NCI-H748 (cell line): ENCODE results near the gene NKAIN2.

ENCODE experiments used
- DNase-seq: peaks from one replicate; lab custom pipeline; 2025; ENCODE audit not compliant: unreplicated experiment; lab: John Stamatoyannopoulos, UW

The NKAIN2 gene

DNA sequence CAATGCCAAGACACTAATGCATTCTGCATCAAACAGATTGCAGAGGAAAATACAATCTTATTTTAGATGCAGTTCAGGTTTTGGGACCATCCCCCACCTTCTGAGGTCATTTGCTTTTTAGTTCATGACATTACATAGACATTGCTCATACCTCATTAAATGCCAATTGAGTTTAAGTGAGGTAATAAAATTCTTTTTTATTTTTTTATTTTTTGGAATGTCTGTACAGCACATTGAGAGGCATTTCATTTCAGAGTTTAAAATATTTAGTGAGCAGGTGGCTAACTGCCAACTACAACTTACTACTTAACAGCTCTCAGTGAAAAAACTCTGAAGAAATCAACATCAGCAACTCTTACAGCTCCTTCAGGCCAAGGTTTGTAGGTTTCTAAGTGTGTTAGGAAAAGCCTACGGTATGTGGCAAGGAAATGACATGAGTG, 676.3 kb downstream of the NKAIN2 start:
- DNase-seq = no peak

DNA sequence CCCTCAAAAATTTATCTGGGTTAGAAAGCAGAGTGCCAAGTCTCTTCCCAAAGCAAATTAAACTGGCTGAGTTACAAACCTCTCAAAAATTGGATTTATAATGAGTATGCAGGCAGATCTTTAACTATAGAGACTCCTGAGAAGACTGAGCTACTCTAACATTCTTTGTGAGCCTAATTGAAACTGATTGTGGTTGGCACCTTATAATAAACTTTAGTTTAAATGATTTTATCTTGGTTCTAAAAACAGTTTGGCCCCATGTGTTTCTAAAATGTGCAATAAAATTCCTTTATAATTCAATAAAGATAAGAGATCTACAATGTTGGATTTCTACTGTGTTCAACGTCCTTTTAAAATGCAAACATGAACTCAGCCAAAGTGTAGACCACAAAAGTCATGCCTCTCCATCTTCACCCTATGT, 678.4 kb downstream of the NKAIN2 start:
- no peak for DNase-seq

DNA sequence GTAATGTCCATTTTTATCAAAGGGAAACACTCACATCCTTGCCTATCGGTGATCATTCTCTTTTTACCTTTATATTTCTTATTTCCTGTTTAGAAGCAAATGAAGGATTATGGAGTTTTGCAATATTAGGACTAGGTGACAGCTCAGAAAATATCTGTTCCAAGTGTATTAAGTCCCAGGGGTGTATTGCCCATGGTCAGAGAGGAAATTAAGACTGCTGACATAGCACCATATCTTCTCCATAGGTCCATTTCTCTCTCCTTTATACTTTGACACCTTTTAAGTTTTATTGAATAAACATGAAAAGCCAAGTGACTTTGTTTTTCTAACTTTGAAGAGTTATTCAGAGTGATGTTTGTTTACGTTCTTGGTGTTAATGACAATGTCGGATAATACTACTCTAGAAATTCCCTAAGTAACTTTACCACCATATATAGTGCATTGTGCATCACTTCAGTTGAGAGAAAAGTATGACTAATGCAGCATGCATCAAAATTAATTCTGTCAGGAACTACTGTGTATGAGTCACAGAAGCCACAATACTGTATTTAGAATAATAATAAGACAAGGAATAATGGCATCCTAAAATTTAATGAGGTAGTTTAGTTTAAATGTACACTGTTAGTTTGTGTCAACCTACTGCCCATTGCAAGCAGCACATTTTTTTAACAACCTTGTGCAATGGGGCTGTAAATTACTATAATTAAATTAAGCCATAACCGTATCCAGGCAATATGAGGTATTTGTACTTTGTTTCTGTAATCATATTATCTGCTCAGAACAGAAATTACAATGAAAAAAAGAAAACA, 684.2 kb downstream of the NKAIN2 start:
- DNase-seq = peak; percentile 56

DNA sequence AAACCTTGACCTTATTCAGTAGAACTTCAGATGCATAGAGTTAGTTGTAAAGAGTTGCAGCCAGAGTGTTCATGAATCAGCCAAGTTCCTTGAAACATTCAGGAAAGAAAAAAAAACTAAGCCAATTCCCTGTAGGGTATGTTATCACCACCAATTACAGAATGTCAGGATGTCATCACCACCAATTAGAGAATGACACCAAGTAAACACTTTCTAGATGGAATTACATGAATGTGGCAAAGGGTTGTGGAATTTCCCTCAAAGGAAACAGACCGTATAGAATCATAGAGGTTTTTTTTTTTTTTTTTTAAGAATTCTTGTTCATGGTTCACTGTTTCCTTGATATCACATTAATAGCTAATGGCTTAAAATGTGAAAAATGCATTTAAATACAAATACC, 686.5 kb downstream of the NKAIN2 start:
- peak; percentile 9 for DNase-seq

DNA sequence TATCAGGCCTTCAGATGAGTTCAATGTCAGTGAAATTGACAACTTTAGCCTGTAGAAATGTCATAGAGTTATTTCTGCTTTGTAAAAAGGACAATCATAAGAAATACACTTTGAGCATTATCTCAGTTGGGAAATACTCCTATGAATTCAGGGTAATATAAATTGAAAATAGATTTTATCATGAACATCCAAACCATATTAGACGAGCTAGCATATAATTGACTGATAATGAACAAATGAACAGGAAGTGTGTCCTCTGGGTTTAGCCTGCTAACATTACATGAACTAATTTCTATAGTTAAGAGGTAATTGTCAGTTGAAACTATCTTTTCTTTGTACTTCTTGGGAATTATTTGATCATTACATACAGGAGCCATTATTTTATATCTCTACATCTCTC, 689.6 kb downstream of the NKAIN2 start:
- DNase-seq = no peak

DNA sequence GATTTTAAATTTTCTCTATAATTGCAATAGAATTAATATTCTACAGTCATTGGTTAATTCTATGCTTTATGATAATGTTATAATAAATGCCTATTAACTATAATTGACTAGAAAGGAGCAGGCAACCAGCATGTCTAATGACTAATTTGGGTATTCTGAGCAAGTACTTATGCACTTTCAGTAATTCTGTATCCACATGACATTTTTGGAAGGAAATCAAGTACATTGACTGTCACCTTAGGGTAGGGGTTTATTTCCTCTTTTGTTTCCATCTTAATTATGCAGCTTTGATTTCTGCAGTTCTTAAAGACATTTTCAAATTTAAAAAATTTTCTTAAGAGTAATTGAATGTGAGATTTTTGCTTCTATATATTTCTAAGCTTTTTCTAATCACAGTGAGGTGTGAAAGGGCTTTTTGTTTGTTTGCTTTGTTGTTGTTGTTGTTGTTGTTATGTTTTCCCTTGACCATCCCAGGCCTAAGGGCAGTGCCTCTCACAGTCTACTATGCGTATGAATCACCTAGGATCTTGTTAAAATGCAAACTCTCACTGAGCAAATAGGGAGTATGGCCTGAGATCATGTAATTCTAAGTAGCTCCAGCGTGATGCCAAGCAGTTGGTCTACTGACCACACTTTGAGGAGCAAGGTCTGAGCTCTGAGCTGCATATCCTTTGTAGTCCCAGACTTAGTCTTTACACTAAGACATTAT, 691.4 kb downstream of the NKAIN2 start:
- DNase-seq = no peak

DNA sequence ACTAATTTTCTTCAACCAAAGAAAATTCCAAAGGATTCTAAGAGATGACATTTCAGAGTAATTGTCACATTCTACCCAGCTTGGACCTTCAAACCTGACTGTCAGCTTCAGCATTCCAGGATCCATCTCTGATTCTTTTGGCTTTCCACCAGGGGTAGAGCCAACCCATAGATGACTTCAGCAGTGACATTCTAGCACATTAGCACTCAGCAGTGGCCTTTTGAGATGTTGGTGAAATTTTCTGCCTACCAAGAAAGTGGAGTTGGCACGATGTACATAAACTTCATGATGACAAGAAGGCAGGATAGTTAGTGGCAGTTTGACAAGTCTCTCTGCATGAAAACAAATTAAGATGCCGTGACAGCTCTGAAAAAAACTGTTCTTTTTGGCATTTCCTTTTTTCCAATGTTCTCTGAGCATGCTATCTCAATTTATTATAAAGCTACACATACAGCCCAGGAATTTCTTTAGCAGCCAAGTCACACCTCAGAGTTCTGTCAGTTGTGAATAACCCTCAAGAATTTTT, 692.1 kb downstream of the NKAIN2 start:
- no peak for DNase-seq

DNA sequence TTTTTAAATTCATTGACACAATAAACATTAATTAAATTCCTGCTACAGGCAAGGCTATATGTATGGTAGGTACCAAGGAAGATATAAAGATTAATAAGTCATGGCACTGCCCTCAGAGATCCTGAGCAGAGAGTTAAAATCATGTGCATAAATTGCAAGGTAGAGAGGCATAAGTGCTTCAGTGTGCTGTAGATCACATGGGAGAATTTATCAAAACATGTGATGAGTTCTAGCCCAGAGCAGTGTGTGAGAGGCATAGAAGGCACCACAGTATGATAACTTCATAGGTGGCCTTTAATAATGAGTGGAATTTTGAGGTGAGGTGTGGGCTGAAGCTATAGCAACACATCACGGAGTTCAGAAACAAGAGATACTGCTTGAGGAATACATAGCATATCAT, 692.7 kb downstream of the NKAIN2 start:
- no peak for DNase-seq

DNA sequence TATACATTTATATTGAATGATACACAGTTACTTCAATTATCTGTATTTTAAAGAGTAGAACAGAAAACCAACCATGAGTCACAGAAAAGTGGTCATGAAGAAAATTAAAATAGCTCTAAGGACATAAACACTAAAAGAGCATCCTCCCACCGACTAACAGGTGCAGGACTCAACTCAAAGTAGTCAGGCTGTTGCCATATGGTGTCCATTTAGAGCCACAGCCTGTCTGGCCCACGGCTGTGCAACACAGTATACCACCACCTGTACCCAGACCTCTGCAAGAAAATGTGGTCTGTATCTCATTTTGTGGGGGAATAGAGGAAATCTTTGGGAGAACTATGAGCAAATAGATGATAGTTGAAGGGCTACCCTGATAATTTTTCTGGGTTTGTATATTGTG, 708.8 kb downstream of the NKAIN2 start:
- no peak for DNase-seq

DNA sequence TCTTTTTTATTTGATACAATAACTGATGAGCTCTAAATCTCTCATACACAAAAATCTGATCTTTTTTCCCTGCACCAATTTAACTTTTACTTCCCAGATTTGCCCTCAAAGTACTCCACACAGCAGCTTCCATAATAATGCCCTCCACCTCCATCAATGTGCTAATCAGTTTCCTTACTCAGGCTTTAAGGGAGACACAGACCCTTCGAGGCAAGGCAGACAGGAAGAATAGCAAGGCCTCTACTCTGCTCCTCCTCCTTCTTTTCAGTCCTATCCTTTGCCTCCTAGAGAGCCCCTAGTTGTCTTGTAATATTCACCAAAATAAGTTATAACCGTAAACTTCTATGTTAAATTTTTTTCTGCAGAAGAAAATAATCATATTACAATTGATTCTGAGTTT, 713.7 kb downstream of the NKAIN2 start:
- DNase-seq = no peak

DNA sequence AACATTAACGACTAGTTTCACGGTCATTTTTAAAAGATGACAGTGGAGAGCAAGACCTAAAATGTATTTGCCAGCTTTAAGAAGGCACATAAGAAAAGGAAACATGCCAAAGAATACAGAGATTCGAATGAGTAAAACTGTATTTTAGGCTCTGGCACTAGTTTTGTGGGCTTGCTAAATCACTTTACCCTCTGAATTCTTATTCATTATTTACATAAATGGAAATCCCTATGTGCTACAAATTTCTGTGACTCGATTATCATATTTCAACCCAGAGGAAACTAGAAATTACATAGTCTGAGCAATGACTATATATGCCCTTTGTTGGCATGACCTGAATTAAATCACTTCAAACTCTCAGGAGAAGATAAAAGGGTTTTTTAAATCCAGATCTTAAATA, 716.8 kb downstream of the NKAIN2 start:
- no peak for DNase-seq

DNA sequence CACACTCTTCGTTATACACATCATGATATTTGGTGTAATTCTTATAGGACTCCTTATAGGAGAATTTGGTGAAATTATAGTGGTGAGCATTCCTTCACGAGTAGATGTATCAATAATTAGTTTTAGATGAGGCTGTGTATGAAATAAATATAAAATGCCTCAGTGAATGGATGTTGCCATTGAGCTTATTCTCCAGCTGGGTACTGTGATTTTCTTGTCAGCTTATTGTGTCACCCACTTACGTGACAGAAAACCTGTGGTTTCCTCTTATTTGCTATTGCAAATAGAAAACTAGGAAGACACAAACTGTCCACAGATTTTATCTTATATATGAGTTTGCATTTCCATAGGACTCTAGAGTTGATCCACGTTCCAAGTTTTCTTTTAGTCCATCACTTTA, 718.7 kb downstream of the NKAIN2 start:
- DNase-seq = no peak

DNA sequence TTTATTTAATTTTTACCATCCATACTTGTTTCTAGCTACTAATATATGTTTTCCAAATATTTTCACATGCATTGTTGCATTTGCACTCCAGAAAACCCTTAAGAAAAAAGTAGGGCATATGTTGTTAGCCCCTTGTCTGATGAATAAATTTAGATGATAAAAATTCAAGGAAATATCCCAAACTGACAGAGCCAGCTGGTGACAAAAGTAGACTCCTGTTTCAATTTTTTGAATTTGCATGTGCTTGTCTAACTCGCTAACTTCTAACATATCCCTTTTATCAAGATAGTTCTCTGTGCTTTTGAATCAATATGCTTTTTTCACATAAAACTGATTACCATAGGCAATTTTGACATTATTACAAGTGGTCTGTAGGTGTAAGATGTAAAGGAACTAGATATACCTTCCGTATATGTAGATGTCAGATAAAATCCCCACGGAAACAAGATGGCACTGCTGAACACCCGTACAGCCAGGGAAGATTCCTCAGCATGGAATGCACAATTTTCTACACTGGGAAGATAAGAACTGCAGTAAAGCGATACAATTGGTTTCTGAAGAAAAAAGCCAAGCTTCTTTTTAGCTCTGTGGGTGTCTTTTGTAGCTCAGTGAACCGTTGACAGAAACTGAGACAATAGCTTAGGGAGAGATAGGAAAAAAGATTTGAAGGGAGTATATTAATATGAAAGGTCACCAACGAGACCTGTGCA, 721.0 kb downstream of the NKAIN2 start:
- no peak for DNase-seq

DNA sequence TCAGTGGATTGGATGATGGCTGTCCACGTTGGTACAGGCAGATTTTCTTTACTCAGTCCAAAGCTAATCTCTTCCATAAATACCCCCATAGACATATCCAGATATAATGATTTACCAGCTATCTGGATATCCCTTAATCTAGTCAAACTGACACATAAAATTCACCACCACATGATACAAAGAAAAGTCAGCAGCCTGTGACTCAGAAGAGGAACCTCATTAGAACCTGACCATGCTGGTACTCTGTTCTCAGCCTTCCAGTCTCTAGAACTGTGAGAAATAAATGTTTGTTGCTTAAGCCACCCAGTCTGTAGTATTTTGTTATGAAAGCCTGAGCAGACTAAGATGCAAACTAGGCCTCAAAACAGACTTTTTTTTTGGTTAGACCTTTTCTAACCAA, 727.3 kb downstream of the NKAIN2 start:
- no peak for DNase-seq

DNA sequence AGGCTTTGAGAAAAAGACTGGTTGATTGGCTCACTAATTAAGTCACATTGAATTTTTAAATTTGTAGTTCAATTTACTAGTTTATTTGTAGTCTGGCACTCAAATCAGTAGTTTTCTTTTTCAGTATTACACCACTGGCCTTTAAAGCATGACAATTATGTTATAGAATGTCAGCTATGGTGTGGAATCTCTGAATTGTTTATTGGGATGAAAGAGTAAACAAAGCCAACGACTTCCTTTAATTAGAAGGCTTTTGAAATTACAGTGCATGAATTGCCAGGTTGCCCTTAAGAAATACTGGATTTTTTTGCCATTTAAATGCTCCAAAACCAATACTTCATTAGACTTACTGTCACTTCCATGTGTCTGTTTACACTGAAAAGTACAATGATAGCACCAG, 731.6 kb downstream of the NKAIN2 start:
- DNase-seq = peak; percentile 42

DNA sequence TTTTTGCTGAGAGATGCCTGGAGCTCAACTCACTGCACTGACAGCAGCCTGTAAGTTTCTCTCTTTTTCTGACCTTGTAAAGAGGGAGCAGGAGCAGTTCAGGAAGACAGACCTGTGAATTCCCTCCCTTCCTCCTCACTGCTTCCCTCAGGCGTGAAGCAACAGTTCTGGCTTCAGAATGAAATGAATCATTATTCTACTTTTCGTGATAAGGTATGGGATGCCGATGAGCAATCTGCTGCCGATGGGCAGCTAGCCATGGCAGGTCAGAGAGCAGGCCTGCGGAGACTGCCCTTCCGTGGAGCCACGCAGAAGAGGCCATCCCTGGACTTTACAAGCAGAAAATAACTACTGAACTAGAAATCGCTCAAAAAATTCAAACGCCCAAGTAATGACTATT, 732.1 kb downstream of the NKAIN2 start:
- peak; percentile 42 for DNase-seq

DNA sequence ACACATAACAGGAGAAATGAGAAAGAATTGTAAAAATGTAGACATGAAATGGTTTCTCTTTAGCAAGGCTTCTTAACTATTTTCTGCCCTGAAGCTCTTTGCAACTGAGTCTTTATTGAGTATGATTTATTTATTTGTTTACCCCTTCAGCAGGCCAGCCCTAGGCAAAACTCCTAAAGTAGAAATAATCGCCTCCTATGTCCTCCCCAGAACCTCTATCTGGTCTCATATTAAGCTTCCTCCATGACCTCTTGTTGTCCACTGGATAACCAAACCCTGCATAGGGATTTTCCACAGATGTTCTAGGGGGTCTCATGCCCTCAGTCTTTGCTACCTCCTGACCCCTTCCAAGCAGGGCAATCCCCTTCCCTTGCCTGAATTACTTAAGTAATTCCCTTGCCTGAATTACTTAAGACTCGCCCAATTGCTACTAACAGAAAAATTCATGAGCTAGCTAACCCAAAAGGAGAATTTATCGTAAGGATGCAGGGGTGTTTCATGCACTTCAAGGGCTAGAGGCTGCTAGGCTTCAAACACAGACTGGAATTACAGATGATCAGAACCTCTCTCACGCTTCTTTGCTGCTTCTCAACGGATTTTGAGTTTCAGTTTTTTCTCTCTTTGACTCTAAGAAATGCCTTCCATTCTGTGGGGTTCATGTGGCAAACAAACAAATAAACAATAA, 732.6 kb downstream of the NKAIN2 start:
- DNase-seq = peak; percentile 64

DNA sequence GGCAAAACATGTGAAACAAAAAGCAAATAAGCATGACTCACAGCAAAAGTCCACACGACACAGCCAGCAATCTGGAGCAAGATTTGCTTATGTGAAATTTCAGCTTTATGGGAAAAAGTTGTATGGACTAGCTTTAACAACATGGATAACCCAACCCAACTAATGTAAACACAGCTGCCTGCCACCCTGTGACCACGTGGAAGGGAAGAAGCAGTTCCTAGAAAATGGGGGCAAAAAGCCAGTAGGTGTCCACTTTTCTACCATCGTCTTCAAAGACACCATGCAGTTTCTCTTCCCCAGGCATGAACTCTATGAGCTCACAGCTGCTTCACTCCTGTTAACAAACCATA, 733.2 kb downstream of the NKAIN2 start:
- DNase-seq = peak; percentile 89

DNA sequence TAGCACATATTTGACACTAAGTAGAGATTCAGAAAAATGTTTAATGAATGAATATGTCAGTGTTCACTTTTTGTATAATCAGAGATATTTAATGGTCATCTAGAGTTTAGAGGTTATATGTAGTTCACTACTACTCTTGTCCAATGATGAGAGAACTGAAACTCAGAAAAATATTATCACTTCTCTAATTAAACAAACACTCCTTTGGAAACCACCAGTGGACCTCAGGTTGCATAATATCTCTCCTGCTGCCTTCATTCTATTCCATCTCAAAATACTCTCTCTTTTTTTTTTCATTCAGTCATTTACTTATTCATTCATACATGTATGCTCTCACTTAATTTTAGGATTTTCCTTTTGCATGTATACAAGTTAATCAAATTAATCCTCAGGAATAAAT, 735.4 kb downstream of the NKAIN2 start:
- no peak for DNase-seq

DNA sequence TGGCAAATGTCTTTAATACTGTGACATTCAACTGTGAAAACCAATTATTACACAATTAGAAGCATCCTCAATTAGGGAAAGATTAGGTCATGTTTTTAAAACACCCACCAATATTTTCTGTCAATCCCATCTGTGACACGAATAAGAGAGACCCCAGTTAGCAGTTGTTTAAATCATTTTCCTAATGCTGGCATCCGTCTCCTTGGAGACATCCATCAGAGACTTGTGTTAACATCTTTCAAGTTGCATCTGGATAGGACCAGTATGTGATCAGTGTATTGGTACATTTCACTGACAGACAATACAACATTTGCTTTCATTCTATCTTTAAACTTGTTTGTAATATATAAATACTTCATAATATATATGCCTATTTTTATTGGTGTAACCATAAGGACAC, 737.9 kb downstream of the NKAIN2 start:
- DNase-seq = peak; percentile 48

DNA sequence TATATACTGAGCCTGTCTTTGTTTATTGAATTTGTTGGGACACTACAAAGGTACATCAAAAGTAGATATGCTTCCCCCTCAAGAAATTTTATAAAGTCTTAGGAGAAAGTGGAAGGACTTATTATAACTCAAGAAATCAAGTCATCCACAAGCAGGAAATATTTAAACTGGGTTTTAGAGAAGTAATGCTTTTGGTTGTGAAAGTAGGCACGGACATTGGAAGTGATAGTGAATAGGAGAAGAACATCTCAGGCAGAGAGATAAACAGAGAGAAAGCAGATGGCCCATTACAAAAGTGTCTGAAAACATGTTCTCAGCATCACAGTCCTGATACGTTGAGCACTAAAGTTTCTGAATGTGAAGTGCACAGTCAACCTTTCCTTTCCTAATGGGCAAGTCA, 742.9 kb downstream of the NKAIN2 start:
- DNase-seq = peak; percentile 6
